ENCODE data around the gene TSKU.

Gene TSKU

GRCh38 chr11:76830639-76831327 lies 47.6 kb downstream of the TSKU start:
- peak; percentile 34 for DNase-seq

GRCh38 chr11:76831686-76832310 lies 48.6 kb downstream of the TSKU start:
- DNase-seq: no peak

GRCh38 chr11:76832361-76832760 lies 49.2 kb downstream of the TSKU start:
- DNase-seq: no peak

GRCh38 chr11:76834151-76834550 lies 51.0 kb downstream of the TSKU start:
- no peak for DNase-seq

GRCh38 chr11:76835036-76835435 lies 51.9 kb downstream of the TSKU start:
- DNase-seq: no peak

- DNase-seq: peak; percentile 43
Measured at GRCh38 chr11:76835928-76836612, 52.9 kb downstream of the TSKU start.

- DNase-seq: no peak
Measured at GRCh38 chr11:76836613-76837291, 53.6 kb downstream of the TSKU start.

- DNase-seq: no peak
Measured at GRCh38 chr11:76837696-76838677, 54.8 kb downstream of the TSKU start.

- DNase-seq: no peak
Measured at GRCh38 chr11:76838678-76839068, 55.5 kb downstream of the TSKU start.

- DNase-seq: no peak
Measured at GRCh38 chr11:76839311-76839710, 56.2 kb downstream of the TSKU start.

GRCh38 chr11:76841923-76842452 lies 58.8 kb downstream of the TSKU start:
- DNase-seq: no peak

- no peak for DNase-seq
Measured at GRCh38 chr11:76843907-76844306, 60.8 kb downstream of the TSKU start.

- DNase-seq: no peak
Measured at GRCh38 chr11:76844511-76844910, 61.4 kb downstream of the TSKU start.

GRCh38 chr11:76845069-76845468 lies 61.9 kb downstream of the TSKU start:
- no peak for DNase-seq

- no peak for DNase-seq
Measured at GRCh38 chr11:76846441-76846840, 63.3 kb downstream of the TSKU start.

Data from amniotic stem cell (primary cell).